Stimulated activated CD4-positive, alpha-beta T cell treated with anti-CD3 and anti-CD28 coated beads, Interleukin-2, amount 100 ng/mL, for 4 hours (primary cell): Measurements from ENCODE around the gene COL9A3.
A peak's percentile ranks its signal among the peaks of the same experiment; 100 is the strongest.

Experiments used
- DNase-seq: peaks from one replicate; pipeline ENCODE4 v3.0.0-alpha.2; 2020; ENCODE audit warnings: low read depth

COL9A3 gene

DNA sequence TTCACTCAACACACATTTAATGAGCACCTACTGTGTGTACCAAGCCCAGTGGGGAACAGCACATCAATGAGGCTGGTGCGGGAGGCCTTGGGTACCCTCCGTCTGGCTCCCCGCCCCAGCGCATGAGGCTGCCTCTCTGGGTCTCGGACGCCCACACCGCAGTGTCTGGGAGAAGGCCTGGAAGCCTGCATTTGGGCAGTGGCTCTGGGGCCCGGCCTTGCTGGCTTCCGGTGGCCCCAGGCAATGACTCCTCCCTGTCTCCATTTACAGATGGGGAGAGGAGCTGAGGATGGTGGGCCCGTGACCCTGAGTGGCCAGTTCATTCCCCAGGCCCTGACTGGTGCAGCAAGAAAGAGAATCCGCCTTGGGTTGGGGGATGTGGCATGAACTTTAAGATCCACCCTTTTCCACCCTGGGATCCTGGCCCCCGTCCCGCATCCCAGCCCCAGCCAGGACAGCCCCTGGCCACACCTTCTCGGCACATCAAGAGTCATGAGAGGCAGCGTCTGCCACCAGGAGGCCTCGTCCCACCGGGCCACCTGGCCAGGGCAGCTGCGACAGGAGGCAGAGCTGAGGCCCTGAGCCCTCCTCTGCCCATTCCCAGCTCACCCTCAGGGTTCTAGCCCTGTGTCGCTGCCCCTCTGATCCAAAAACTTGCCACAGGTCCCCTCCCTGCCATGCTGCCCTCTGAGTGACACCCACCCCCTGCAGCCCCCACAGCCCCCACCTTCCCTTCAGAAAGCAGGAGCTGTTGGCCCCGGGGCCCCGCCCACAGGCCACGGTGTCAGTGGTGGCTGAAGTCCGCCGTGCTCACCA, 38.0 kb upstream of the COL9A3 start:
- DNase-seq, result no peak

DNA sequence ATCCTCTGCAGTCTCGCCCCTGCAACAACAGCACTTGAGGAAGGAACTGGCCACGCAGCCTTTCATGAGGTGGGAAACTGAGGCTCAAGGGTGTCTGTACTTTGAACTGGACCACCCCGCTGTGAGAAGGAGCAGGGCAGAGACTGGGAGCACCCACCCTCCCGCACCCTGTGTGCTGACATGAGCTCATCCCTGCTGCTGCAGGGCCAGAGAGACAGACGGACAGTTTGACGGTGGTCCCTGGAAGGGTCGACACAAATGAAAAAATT, 37.5 kb upstream of the COL9A3 start:
- no peak for DNase-seq

DNA sequence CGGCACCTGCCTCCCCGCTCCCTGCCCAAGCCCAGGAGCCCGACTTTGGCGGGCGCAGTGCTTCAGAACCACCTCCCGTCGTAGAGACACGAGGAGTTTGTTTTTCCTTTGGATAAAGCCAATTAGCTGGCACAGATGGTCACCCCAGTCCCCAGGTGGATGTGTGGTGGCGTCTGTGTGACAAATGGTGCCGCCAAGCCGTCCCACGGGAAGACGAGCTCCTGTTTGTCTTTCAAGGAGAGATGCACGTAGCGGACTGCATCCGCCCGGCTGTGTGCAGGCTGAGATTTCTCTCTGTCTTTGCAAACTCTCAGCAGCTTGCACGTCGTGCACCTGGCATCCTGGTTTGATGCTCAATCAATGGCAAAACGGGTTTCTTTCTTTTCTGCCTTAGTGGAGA, 36.6 kb upstream of the COL9A3 start:
- no peak for DNase-seq

DNA sequence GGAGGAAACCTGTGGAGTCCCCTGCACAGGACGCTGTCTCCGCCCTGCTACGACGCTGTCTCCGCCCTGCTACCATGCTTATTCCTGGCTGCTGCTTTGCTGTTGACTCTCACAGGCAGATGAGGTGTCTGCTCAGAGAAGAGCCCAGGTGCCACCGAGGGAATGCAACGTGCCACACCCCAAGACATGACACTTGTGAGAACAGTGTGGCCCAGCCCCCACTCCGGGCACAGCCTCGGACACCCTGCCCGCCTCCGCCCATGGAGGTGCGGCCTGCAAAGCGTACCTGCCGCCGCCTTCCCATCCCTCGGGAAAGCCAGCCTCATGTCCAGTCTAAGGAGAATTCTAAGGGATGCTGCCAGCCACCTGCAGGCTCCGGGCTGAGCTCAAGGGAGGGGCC, 36.2 kb upstream of the COL9A3 start:
- DNase-seq, result no peak

GRCh38 chr20:62782149-62782892, 34.5 kb upstream of the COL9A3 start:
- no peak for DNase-seq

DNA sequence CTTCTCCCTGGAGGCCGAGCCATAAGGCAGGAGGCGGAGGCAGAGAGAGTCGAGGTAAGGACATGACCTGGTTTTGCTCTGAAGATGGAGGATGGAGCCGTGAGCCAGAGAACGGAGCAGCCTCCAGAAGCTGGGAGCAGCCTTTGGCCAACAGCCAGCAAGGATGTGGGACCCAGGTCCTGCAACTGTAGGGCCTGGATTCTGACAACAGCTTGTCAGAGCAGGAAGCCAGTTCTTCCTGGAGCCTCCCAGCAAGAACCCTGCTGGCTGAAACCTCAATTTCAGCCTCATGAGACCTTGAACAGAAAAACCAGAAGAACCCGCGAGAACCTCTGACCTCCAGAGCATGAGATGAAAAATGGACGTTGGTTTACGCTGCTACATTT, 34.0 kb upstream of the COL9A3 start:
- DNase-seq, result no peak

- DNase-seq, result no peak
Observed at GRCh38 chr20:62784497-62784896, 32.4 kb upstream of the COL9A3 start.

- DNase-seq, result no peak
Observed at GRCh38 chr20:62785393-62785792, 31.5 kb upstream of the COL9A3 start.

GRCh38 chr20:62786157-62786556, 30.7 kb upstream of the COL9A3 start:
- no peak for DNase-seq

GRCh38 chr20:62787321-62787720, 29.5 kb upstream of the COL9A3 start:
- no peak for DNase-seq

GRCh38 chr20:62787866-62788265, 29.0 kb upstream of the COL9A3 start:
- DNase-seq, result no peak

DNA sequence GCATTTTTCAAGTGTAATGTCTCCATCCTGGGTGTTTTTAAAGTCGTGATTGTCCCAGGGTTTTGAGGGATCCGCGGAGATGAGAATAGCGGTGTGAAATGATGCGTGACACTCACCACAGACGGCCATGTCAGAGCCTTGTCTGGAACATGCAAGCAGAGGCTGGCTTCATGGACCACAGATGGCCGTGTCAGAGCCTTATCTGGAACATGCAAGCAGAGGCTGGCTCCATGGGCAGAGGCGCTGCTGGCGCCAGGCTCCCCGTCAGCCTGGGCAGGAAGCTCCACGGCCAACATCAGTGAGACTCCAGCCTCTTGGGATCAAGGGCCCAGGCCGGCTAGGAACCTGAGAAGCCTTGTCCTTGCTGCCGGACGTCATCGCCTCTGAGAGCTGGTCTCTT, 28.2 kb upstream of the COL9A3 start:
- DNase-seq, result no peak

DNA sequence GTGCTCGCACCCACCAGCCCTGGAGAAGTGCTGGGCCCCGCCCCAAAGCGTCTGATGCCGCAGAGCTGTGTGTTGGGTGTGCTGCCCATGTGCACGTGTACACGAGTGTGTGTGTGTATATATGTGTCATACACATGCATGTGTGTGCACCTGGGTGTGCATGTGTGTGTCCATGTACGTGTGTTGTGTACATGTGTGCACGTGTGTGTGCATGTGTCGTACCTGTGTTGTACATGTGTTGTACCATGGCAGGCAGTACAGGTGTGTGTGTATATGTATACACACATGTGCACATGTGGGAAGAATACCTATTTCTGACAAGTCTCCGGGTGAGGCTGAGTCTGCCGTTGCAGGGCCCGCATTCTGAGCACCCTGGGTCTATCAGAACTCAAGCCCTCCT, 26.8 kb upstream of the COL9A3 start:
- no peak for DNase-seq

GRCh38 chr20:62791301-62792181, 25.3 kb upstream of the COL9A3 start:
- DNase-seq, result peak; percentile 63

- DNase-seq, result no peak
Observed at GRCh38 chr20:62792182-62792939, 24.5 kb upstream of the COL9A3 start.

GRCh38 chr20:62792940-62793756, 23.7 kb upstream of the COL9A3 start:
- no peak for DNase-seq

GRCh38 chr20:62793757-62794006, 23.2 kb upstream of the COL9A3 start:
- DNase-seq, result no peak

DNA sequence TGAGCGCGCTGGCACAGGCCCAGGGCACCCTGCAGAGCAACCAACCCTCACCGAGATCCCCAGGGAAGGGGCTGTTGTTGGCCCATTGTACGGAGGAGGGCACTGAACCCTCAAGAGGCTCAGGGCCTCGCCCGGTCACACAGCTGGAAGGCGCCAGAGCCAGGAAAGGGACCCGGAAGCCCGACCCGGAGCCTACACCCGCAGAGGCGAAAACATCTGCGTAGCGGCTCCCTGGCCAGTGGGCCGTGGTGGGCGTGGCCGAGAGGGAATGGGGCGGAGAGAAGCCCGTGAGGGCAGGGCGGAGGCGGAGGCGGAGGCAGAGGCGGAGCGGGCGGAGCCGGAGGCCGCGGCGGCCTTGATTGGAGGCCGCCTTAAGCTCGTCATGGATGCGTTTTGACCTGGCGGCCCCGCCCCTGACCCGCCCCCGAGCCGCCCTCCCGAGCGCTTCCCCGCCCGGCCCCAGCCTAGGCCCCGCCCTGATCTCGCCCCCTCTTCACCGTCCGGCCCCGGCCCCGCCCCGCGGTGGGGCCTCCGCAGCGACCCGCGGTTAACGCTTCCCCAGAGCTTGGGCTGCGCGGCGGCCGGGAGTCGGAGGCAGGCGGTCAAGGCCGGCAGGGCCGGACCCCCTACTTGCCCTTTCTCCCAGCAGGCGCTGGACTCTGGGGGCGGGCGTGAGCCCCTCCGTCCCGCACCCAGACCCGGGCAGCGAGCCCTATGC, 22.7 kb upstream of the COL9A3 start:
- peak; percentile 84 for DNase-seq

DNA sequence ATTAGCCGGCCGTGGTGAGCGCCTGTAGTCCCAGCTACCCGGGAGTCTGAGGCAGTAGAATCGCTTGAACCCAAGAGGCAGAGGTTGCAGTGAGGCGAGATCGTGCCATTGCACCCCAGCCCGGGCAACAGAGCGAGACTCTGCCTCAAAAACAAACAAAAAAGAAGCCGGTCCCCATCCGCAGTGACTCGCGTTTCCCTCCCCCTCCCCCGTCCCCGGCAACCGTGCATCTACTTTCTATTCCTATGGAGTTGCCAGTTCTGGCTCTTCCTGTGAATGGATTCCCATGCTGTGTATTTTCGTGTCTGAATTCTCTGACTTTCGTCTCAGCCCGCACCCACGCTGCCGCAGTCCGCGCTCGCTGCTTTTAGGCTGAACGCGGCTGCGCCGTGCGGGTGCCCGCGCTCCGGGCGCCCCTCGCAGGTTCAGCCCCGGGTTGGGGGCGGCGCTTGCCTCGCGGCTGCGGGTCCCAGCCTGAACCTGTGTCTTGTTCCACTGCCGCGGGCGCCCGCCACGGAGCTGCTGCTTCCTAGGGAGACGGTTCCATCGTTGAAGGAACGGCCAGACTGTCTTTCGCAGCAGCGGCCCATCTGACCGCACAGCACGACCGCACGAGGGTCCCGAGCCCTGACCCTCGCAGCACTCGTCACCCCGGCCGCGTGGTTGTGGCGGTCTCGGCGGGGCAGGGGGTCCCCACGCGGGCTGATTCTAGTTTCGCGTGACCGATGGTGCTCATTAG, 21.7 kb upstream of the COL9A3 start:
- peak; percentile 60 for DNase-seq
